ENCODE data around the gene SCN8A. TPM values are rescaled to one million over a fixed set of nuclear protein-coding genes. Genes with fewer than 3 reads are reported as not detected.
A peak's percentile ranks its signal among the peaks of the same experiment; 100 is the strongest.

SCN8A gene
- total RNA-seq, 1 experiment from 2014 or later, result 5.4 TPM

DNA sequence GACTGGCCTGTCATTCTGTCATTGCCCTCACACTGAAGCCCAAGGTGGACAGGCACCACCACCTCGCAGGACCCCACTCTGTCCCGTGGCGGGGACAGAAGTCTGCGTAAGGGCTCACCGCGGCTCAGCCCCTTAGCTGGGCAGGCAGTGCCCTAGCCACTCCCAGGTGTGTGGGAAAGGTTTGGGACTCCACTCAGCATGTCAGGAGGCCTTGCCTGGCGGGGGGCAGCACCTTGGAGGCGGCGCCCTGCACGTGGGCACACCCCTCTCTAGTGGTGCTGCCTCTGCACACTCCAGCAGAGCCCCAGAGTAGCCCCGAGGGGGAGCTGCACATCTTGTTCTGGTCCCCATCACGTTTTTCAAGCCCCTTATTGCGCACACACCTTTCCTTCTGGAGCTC is 221.8 kb downstream of the SCN8A start:
- H3K4me1 ChIP-seq (ENCODE audit: insufficient read depth, low read length, poor library complexity, severe bottlenecking), result peaks cover 5% of the 10 kb centered on the region
- H3K36me3 ChIP-seq (ENCODE audit: insufficient read depth, low read length, poor library complexity, severe bottlenecking), result no peaks in the 10 kb centered on the region
- H3K27me3 ChIP-seq (replicated peaks; ENCODE audit: insufficient read depth, low read depth, low read length, poor library complexity), result peaks cover 13% of the 10 kb centered on the region
- POLR2A ChIA-PET (ENCODE audit: low non-redundant PET), result no interaction called here
- no peak overlapping the region for H3K27ac ChIP-seq (ENCODE audit: low read depth, low read length, poor library complexity, severe bottlenecking)
- DNase-seq (ENCODE audit: low spot score), result no peak
- intact Hi-C loops (cut with micrococcal nuclease; ENCODE audit: unreplicated experiment), result no loop called here
- CTCF ChIA-PET, result no interaction called here
- no peak overlapping the region for H3K4me3 ChIP-seq (ENCODE audit: low read depth, low read length, poor library complexity, severe bottlenecking)
- TF ChIP-seq, protein P1, sequence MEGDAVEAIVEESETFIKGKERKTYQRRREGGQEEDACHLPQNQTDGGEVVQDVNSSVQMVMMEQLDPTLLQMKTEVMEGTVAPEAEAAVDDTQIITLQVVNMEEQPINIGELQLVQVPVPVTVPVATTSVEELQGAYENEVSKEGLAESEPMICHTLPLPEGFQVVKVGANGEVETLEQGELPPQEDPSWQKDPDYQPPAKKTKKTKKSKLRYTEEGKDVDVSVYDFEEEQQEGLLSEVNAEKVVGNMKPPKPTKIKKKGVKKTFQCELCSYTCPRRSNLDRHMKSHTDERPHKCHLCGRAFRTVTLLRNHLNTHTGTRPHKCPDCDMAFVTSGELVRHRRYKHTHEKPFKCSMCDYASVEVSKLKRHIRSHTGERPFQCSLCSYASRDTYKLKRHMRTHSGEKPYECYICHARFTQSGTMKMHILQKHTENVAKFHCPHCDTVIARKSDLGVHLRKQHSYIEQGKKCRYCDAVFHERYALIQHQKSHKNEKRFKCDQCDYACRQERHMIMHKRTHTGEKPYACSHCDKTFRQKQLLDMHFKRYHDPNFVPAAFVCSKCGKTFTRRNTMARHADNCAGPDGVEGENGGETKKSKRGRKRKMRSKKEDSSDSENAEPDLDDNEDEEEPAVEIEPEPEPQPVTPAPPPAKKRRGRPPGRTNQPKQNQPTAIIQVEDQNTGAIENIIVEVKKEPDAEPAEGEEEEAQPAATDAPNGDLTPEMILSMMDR (conservative IDR thresholded peaks at IDR 0.05; ENCODE audit: low read depth, low read length), result no peak
- TF ChIP-seq EZH2 (IDR thresholded peaks at IDR 0.05; ENCODE audit: borderline replicate concordance, low read depth, low read length, poor library complexity, severe bottlenecking), result no peak
- no peaks in the 10 kb centered on the region for H3K9me3 ChIP-seq (ENCODE audit: low read depth, low read length, poor library complexity, severe bottlenecking)
- no TSS peak for BruUV-seq (replicated peaks)

DNA sequence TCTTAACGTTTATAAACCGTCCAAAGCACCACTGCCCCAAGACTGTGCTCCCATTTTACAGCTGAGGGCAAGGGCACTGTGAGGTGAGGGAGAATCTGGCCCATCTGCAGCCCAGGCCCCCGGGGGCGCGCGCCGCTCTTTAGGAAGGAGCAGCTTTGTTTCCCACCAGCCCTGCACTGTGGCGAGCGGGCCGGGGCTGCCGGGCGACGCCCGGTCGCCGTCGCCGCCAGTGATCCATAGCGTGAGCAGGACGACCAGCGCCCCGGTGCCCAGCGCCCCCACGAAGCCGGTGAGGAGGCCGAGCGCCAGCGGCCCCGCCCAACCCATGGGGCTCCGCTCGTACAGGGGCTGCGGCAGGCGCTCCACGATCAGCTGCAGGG is 222.9 kb downstream of the SCN8A start:
- ChIA-PET CTCF (no interaction called here), POLR2A (ENCODE audit: low non-redundant PET) (no interaction called here)
- Histone ChIP-seq H3K36me3 (ENCODE audit: insufficient read depth, low read length, poor library complexity, severe bottlenecking) (no peaks in the 10 kb centered on the region), H3K4me1 (ENCODE audit: insufficient read depth, low read length, poor library complexity, severe bottlenecking) (peaks cover 5% of the 10 kb centered on the region), H3K27me3 (replicated peaks; ENCODE audit: insufficient read depth, low read depth, low read length, poor library complexity) (peaks cover 13% of the 10 kb centered on the region), H3K4me3 (ENCODE audit: low read depth, low read length, poor library complexity, severe bottlenecking) (peak overlapping the region; percentile 54), H3K27ac (ENCODE audit: low read depth, low read length, poor library complexity, severe bottlenecking) (no peak overlapping the region), H3K9me3 (ENCODE audit: low read depth, low read length, poor library complexity, severe bottlenecking) (no peaks in the 10 kb centered on the region)
- intact Hi-C loops (cut with micrococcal nuclease; ENCODE audit: unreplicated experiment), result no loop called here
- BruUV-seq (replicated peaks), result no TSS peak
- TF ChIP-seq, protein P1 (conservative IDR thresholded peaks at IDR 0.05; ENCODE audit: low read depth, low read length), result no peak
- no peak for TF ChIP-seq EZH2 (IDR thresholded peaks at IDR 0.05; ENCODE audit: borderline replicate concordance, low read depth, low read length, poor library complexity, severe bottlenecking)
- DNase-seq (ENCODE audit: low spot score), result no peak

DNA sequence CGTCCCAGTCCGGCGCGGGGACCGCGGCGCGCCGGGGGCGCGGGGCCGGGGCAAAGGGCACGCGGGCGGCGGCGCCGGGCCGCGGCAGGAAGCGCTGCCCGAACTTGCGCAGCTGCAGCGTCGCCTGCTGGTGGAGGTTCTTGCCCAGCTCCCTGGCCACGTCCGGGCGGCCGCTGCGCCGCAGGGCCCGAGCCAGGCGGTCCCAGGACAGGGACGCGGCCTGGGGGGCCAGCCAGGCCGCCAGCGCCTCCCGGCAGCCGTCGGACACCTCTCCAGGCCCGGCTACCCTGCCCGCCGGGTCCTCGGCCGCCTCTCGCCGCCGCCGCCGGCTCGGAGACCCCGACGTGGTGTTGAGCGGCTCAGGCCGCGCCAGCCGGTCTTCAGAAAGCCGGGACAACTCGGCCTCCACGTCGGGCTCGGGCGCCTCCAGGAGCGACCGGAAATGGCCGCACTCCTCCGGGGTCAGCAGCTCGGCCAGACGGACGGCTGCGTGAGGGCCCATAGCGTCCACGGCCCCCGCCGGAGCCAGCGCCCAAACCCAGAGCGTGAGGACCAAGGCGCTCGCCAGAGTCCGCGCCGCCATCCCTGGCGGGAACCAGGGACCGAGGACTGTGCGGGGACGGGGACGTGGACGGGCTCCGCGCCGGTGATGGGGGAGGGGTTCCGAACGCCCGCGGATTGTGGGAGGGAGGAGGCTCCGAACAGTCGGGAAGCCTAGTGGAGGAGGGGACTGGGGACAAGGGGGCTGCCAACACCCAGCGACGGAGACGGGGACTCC is 223.5 kb downstream of the SCN8A start:
- intact Hi-C loops (cut with micrococcal nuclease; ENCODE audit: unreplicated experiment), result no loop called here
- peaks cover 5% of the 10 kb centered on the region for H3K4me1 ChIP-seq (ENCODE audit: insufficient read depth, low read length, poor library complexity, severe bottlenecking)
- no TSS peak for BruUV-seq (replicated peaks)
- H3K4me3 ChIP-seq (ENCODE audit: low read depth, low read length, poor library complexity, severe bottlenecking), result peak overlapping the region; percentile 54
- CTCF ChIA-PET, result interaction anchor here (0.6 kb wide), 1 partner anchor 115 kb away, joined by 3 read pairs; no protein-coding TSS in a partner anchor
- no peaks in the 10 kb centered on the region for H3K9me3 ChIP-seq (ENCODE audit: low read depth, low read length, poor library complexity, severe bottlenecking)
- peak; percentile 43 for TF ChIP-seq EZH2 (IDR thresholded peaks at IDR 0.05; ENCODE audit: borderline replicate concordance, low read depth, low read length, poor library complexity, severe bottlenecking)
- TF ChIP-seq, protein P1 (conservative IDR thresholded peaks at IDR 0.05; ENCODE audit: low read depth, low read length), result peak; percentile 50
- peak; percentile 51 for DNase-seq (ENCODE audit: low spot score)
- H3K27me3 ChIP-seq (replicated peaks; ENCODE audit: insufficient read depth, low read depth, low read length, poor library complexity), result peaks cover 13% of the 10 kb centered on the region
- H3K36me3 ChIP-seq (ENCODE audit: insufficient read depth, low read length, poor library complexity, severe bottlenecking), result no peaks in the 10 kb centered on the region
- POLR2A ChIA-PET (ENCODE audit: low non-redundant PET), result no interaction called here
- peak overlapping the region; percentile 50 for H3K27ac ChIP-seq (ENCODE audit: low read depth, low read length, poor library complexity, severe bottlenecking)

Measured in A673 (cell line).